Stimulated activated CD4-positive, alpha-beta T cell treated with anti-CD3 and anti-CD28 coated beads, TNF-alpha, amount 100 ng/mL, for 4 hours (primary cell): Measurements from ENCODE around the gene DGCR2.

ENCODE experiments used
- DNase-seq, 3 experiments: peaks; one replicate each; pipeline ENCODE4 v3.0.0-alpha.2; 2020; ENCODE audit warnings: low read depth in 3 of 3

The DGCR2 gene

DNA sequence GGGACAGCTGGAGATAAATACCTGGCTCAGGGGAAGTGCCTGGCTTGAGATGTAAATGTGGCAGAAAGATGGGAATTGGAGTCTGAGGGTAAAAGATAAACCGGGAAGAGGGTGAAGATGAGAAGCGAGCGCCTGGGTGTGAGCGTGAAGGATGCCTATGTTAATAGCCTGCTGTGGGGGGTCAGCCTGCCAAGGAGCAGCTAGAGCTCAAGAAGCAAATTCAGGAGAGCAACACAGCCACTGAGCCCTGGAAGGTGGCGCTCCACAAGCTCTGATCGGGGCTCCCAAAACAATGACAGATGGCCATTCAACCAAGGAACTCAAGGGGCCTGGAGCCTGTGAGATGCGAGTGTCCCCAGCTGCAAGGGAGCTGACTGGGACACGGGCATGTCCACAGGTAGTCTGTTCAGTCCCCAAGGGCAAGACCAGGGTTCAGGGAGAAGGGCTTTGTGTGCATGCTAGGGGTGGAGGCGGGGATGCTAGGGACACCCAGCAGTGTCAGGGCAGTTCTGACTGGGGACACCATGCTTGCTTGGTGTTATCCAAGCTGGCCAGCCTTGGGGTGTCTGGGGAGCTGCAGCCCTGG, 25.1 kb upstream of the DGCR2 start:
- DNase-seq, result no peak

DNA sequence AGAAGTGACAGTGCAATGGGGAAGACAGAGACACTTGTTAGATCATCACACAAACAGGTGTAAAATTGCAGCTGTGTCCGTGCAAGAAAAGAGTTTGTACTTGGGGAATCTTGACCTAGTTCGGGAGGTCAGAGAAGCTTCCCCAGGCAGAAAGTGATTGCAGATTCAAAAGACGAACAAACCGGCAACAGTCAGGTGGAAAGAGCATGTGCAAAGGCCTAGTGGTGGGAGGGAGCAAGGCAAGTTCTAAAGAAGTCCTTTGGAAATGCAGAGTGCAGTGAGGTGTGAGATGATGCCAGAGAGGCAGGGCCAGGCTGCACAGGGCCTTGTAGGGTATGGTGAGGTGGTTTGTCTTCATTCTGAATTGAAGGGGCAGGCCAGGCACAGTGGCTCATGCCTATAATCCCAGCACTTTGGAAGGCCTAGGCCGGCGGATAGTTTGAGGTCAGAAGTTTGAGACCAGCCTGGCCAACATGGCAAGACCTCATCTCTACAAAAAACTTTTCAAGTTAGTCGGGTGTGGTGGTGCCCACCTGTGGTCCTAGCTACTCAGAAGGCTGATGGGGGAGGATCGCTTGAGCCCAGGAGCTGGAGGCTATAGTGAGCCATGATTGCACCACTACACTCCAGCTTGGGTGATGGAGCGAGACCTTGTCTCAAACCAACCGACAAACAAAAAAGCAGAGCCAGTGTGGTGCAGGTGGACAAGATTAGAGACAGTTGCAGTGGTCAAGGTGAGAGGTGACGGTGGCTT, 24.2 kb upstream of the DGCR2 start:
- DNase-seq, result no peak

DNA sequence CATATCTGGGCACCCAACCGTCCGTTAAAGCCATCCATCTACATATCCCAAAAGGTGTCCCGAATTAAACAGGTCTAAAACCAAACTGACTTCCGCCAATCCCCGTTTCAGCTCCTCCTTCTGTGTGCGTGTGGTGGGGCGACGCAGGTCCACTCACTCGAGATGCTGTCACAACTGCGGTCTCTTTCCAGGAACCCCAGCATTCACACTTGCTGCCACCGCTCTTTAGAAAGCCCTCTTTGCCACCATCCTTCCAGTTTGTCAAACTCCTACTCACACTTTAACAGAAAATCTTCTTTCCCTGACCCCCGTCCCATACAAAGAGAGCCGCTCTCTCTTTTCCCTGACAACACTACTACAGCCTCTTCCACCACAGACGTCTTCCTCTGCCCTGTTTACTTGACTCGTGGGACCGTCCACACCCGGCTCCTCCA, 21.8 kb upstream of the DGCR2 start:
- DNase-seq, result no peak

DNA sequence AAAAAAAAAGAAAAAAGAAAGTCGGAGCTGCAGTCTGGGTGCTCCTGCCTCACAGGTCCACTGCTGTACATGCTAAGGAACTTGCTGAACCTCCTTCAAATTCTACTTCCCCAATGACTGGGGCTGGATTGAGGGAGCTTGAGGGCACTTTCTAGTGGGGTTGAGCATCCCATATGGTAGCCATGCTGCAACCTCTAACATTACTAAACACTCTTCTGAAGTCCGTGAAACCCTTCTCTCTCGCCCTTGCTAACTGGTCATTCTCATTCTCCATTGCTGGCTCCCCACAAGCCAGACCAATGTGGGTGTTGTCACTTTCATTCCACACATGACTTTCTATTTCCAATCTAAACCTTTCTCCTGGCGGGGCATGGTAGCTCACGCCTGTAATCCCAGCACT, 21.0 kb upstream of the DGCR2 start:
- DNase-seq, result no peak

DNA sequence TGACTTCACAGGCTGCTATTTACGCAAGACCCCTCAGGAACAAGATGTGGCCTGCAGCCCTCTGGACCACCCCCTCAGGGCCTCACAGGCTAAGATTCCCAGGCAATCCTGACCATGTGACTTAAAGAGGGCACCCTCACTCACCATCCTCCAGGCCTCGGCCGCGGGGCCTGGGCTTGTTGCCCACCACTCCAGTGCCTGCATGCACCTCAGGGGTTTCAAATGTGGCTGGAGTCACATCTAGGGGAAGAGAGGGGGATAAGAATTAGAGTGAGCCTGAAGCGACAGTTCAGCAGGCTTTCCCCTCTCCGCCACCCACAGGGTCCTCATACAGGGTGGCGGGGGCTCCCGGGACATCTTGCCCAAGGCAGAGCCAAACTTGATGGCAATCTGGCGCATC, 20.2 kb upstream of the DGCR2 start:
- no peak for DNase-seq

DNA sequence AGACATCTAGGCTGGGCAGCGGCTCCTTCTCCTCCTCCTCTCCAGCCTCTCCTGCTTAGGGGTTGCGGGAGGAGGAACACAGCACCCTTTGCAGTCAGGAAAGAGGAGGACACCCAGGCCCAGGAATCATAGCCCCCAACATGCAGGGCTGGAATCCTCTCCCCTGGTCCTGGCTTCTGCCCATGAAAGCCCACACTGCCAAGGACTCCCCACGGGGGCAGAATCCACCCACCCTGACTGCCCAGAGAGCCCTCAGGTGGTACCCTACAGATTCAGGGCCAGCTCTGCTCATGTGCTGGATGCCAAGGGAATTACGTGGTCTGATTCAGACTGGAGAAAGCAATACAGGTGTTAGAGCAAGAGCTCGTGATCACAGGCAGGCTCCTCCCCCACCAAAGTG, 17.8 kb upstream of the DGCR2 start:
- DNase-seq, result no peak

DNA sequence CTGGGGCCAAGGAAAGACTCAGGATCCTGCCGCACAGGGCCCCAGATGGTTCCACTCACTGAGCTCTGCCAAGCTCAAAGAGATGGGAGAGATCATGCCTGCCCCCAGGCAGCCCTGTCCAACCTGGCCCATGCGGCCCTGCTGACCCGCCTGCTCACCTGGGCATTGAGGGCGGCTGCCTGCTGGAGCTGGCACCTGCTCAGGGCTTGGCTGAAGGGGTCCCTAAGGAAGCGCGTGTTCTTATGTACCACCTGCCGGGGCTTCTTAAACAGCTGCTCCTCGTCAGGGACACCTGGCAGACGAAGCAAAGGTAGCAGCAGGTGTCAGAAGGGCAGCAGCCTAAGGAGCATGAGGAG, 16.8 kb upstream of the DGCR2 start:
- no peak for DNase-seq

DNA sequence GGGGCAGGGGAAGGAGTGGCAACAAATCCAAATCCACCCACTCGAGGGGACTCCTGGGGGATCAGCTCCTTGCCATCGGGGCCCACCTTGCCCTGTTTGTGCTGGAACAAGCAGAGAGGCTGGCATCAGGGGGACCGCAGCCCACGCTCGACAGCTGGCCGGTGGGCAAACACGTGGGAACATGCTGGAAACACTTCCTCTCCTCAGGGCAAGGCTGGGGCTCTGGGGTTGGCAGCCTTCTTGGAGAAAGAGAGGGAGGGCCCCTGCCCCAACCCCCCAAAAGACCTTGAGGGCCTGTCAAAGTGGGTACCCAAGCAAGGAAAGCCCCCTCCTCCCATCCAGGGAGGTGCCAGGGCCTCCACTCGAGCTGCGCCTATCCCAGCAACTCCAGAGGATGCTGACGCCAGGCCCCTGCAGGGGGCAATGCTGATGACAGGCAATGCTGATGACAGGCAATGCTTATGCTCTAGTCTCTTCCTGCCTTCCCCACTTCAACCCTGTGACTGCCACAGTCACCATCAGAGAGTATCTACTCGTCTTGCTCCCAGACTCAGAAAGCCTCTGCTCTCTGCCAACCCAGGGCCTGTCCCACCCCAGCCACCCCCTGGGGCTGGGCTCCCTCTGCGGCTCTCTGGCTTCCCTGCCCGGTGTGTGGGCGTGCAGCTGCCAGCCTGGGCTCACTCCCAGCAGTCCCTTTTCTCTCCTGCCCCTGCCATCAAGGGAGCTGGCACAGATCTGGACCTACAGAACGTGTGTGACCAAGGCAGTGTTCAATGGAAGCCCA, 16.2 kb upstream of the DGCR2 start:
- DNase-seq, result no peak

DNA sequence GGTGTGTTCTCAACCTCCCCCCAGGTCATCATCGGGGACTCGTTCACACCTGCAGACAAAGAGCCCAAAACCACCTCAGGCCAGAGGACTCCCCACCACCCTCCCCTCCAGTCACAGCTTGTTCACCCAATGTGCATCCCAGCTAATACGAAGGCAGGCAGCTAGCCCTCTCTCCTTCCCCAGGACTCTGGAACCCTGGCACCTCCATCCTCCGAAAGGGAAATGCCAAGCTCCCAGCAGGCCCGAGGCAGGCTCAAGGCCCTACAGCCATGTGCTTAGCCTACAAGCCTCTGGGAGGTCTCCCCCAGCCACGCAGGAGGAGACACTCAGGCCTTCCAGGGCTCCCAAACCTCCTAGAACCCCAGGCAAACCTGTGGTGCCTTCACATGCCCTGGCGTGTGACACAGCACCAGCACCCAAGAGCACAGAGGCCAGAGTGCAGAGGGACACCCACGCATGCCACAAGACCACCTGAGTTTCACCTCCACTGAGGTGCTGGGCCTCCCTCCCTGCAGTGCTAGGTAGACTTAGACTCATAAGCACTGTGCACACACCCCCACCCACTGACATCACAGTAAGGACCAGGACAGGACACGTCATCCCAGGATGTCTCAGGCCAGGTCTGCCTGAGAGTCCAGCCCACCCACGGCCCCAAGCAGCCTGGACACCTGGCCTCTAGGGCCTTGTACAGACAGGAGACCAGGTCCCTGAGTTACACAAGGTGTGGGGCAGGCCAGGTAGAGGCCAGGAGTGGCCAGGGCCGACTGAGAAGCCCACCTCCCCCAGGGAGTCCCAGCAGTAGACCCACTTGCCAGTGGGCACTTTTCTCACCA, 15.4 kb upstream of the DGCR2 start:
- DNase-seq, result no peak

DNA sequence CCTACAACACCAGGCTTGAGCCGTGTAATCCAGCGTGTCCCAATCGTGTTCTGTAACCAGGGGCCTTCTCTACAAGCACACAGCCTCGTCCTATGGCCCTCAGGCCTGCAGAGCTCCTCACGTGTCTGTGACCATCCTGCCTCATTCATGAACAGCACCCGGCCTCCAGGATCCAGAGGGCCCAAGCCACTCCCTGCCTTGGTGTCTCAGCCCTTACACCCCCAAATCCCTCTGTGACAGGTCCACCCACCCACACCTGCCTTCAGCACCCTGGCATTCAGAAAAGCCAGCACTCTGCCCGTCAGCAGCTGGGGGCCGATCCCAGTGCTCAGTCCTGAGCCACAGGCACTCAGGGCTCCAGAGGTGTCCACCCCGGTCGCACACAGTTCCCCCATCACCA, 14.7 kb upstream of the DGCR2 start:
- DNase-seq, result no peak

DNA sequence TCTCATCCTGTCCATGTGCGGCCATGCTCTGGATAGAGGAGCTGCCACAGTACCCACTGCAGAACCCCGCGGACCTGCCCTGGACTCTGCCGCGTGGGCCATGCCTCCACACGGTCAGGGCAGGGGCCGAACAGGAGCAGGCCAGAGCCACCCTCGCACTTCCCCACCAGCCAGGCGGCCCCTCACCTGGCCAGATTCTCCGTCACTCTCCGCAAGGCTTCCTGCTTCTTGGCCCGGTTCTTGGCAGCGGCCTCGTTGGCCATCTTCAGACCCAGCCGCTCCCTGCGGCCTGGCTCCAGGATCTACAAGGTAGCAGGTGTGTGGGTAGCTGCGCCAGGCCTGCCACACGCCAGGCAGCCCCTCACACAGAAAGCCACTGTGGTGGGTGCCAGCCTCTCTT, 12.7 kb upstream of the DGCR2 start:
- DNase-seq, result no peak

DNA sequence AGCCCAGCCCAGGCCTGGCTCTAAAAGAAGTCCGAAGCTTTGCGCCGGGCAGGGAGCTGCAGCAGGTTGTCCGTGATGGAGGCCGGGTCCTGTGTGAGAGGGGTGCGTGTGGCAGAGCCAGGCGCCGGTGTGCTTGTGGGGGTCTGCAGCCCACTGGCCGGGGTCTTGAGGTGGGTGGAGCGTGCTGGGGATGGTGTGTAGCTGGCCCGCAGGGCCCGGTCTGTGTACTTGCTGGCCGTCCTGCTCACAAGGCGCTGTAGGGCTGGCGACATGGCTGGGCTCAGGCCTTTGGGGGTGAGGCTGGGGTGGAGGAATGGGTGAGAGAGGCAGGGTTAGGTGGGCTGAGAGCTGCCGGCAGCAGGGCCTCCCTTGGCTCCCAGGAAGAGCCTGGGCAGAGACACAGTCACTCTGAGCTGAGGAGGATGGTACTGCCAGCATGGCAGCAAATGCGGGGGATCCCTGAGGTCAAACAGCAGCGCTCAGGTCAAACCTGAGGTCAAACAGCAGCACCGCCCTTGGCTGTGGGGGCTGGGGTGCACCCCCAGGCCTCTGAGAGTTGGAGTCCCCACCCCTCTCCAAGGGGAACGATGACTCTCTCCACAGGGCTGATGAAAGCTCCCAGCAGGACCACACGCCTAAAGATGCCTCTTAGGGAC, 12.1 kb upstream of the DGCR2 start:
- no peak for DNase-seq

DNA sequence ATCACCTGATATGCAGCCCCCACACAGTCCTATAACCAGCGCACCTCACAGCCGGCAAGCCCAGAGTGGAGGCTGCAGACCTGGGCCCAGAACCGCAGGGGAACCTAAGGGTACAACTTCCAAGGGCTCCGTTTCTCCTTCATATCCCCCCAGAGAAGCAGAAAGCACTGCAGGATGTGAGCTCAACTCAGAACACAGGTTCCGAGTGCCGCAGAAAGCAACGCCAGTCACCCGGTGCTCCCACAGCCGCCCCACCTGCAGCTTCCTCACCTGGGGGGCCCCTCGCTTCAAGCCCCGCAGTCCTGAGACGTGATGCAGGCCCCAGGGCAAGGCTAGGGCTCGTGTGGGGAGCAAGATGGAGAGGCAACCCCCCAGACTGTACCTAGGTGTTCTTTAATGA, 11.3 kb upstream of the DGCR2 start:
- no peak for DNase-seq

DNA sequence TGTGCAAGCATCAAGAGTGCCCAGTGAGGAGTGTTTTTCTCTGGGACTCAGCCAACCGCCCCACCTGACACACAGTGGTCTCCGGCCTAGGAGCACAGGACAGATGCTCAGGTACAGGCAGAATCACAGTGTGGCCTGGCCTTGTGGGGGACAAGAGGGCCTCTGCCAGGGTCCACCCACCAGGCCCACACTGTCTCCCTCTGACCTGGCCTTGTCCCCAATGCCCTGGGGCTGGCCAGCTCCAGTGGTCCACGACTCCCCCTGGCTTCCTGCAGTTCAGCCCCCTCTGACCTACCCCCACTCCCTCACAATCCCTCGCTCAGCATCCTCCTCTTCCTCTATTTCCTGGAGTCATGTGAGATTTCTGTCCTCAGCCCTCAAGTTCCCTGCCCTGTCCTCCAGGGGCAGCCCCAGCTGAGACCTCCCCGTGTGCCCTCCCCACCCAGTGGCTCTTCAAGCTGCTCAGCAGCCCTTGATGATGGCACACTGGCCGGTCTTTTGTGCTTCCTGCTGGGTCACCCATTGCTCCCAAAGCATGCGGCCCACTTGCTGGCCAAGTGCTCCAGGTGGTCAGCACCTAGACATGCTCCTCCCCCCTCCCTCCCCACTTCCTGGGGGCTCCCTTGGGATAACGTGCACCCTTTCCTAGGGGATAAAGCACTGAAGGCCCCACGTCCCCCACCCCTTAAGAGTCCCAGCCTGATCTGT, 10.6 kb upstream of the DGCR2 start:
- DNase-seq, result no peak

DNA sequence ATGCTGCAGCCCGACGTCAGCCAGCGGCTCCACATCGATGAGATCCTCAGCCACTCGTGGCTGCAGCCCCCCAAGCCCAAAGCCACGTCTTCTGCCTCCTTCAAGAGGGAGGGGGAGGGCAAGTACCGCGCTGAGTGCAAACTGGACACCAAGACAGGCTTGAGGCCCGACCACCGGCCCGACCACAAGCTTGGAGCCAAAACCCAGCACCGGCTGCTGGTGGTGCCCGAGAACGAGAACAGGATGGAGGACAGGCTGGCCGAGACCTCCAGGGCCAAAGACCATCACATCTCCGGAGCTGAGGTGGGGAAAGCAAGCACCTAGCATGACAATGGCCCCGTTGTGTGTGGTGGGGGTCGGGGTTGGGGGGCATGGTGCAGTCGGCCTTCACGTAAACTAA, 9.9 kb upstream of the DGCR2 start:
- no peak for DNase-seq

DNA sequence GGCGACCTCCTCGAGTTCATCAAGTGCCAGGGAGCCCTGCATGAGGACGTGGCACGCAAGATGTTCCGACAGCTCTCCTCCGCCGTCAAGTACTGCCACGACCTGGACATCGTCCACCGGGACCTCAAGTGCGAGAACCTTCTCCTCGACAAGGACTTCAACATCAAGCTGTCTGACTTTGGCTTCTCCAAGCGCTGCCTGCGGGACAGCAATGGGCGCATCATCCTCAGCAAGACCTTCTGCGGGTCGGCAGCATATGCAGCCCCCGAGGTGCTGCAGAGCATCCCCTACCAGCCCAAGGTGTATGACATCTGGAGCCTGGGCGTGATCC, 9.4 kb upstream of the DGCR2 start:
- no peak for DNase-seq

DNA sequence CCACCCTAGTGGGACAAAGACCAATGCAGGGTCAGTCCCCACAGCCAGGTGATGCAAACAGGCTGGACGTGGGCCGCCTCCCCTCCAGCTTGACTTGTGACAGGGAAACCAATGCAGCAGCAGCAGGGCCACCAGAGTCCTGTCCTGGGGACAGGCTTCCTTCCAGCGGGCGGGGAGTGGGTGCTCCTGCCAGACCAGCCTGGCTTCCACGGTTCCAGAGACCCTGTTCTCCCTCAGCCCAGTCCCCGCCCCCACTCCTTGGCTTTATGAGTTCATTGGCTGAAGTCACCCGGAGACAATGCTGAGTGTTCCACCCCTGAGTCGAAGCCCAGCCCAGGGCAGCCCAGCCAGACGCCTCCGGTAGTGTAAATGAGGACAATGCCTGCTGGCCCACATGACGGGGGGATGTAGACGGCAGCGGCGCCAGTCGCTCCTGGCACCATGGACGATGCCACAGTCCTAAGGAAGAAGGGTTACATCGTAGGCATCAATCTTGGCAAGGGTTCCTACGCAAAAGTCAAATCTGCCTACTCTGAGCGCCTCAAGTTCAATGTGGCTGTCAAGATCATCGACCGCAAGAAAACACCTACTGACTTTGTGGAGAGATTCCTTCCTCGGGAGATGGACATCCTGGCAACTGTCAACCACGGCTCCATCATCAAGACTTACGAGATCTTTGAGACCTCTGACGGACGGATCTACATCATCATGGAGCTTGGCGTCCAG, 8.9 kb upstream of the DGCR2 start, which contains the start of gene TSSK2:
TSS of gene TSSK2 (plus strand) at position 350 of the 726 bp plus-strand sequence. CDS start at position 442, 92 bp downstream.
- no peak for DNase-seq

DNA sequence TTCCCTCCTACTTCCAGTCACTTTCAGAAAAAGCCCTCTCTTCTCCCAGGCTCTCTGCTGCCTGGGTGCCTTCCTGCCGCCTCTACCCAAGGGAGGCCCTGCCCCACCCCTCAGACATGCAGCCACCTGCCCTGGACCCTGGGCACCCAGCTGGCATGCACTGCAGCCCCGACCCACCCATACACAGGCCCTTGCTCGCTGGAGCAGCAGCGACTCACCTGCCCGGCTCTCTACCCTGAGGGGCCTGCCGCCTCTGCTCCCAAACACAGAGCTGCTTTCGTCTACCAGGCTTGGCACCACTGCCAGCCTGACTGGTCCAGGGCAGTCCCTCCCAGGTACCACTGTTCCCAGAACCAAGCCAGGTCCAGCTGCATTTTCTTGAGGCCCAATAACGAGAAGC, 7.7 kb upstream of the DGCR2 start:
- DNase-seq, result no peak

DNA sequence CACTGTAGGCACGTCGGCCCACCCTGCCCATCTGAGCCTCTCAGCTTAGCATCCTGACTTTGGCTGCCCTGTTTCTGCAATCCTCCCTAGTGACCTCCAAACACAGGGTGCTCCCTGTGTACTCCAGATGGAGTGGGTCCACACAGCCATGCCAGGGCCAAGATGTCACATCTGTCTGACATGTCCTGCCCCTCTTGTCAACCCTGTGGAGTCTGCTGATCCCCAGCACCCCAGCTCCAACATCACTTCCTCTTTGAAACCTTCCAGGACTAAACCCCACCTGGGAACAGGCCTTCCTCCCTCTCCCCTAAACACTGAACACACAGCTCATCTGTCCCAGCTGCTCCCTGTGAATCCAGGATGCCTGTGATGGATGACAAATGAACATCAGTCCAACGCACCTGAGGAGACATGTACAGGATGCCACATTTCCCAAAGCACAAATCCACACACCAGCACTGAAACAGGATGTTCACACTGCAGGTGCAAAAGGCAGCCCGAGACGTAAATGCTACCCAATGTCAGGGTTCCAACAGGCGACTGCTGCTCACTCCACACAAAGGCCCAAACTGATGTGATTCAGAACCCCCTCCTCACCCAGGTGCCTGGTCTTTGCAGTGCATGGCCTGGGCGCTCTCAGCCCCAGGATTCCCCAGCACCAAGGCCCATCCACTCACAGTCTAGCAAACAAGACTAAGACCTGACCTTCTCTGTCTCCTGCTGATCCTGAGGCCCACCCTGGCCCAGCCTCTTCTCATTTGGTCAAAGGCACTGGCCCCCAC, 6.9 kb upstream of the DGCR2 start:
- DNase-seq, result no peak

DNA sequence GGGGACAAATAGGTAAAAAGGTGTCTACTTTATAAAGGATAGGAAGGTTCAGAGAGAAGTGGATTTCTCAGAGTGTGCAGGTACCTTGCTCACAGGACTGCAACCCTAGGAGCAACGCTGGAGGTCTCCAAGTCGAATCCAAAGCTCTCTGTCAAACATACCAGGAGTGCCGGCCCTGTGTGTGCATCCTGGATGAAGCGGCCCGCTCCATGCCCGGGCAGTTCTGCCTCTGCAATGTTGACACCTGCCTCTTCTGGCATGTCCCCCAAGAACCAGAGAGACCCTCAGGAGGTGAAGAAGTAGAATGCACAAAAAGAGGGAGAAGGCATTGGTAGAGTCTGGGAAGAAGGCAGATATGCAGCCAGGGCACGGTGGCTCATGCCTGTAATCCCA, 5.8 kb upstream of the DGCR2 start:
- DNase-seq, result no peak
